ENCODE results near the gene TNFRSF18.

The TNFRSF18 gene

DNA sequence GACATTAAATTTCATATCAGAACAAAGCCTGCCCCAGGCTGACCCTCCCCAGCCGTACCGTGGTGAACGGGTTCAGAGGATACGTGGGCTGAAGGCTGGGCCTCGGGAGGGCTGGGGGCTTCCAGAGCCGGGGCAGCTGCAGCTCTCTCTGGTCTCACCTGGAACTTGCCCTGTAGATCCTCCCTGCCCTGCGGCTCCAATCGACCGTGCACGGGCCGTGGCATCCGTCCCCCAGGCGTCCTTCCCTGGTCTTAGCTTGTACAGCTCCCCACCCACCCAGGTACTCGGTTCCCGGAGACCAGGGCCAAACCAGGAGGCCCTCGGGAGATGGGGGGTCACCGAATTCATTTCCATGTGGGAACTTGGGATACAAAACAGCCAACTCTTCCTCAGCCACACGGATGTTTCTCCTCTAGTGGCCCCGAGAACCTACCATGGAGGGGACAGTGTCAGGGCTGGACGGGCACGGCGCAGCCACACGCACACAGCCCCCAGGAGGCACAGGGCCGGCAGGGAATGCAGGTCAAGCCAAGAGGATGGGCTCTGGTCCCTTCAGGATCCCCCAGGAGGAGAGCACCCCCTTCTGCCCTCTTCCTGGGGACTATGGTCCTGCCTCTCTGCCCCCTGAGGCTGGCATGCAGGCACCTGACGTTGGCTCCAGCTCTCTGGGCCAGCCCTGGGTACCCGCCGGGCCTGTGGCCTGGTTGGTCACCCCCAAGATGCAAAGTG is 28.8 kb upstream of the TNFRSF18 start:
- TF ChIP-seq, protein P1, sequence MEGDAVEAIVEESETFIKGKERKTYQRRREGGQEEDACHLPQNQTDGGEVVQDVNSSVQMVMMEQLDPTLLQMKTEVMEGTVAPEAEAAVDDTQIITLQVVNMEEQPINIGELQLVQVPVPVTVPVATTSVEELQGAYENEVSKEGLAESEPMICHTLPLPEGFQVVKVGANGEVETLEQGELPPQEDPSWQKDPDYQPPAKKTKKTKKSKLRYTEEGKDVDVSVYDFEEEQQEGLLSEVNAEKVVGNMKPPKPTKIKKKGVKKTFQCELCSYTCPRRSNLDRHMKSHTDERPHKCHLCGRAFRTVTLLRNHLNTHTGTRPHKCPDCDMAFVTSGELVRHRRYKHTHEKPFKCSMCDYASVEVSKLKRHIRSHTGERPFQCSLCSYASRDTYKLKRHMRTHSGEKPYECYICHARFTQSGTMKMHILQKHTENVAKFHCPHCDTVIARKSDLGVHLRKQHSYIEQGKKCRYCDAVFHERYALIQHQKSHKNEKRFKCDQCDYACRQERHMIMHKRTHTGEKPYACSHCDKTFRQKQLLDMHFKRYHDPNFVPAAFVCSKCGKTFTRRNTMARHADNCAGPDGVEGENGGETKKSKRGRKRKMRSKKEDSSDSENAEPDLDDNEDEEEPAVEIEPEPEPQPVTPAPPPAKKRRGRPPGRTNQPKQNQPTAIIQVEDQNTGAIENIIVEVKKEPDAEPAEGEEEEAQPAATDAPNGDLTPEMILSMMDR (IDR thresholded peaks at IDR 0.05; ENCODE audit: insufficient read depth, low read length) = no peak
- TF ChIP-seq, protein P2, sequence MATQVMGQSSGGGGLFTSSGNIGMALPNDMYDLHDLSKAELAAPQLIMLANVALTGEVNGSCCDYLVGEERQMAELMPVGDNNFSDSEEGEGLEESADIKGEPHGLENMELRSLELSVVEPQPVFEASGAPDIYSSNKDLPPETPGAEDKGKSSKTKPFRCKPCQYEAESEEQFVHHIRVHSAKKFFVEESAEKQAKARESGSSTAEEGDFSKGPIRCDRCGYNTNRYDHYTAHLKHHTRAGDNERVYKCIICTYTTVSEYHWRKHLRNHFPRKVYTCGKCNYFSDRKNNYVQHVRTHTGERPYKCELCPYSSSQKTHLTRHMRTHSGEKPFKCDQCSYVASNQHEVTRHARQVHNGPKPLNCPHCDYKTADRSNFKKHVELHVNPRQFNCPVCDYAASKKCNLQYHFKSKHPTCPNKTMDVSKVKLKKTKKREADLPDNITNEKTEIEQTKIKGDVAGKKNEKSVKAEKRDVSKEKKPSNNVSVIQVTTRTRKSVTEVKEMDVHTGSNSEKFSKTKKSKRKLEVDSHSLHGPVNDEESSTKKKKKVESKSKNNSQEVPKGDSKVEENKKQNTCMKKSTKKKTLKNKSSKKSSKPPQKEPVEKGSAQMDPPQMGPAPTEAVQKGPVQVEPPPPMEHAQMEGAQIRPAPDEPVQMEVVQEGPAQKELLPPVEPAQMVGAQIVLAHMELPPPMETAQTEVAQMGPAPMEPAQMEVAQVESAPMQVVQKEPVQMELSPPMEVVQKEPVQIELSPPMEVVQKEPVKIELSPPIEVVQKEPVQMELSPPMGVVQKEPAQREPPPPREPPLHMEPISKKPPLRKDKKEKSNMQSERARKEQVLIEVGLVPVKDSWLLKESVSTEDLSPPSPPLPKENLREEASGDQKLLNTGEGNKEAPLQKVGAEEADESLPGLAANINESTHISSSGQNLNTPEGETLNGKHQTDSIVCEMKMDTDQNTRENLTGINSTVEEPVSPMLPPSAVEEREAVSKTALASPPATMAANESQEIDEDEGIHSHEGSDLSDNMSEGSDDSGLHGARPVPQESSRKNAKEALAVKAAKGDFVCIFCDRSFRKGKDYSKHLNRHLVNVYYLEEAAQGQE (IDR thresholded peaks at IDR 0.05; ENCODE audit: insufficient replicate concordance, low read depth) = no peak
- TF ChIP-seq GABPA (IDR thresholded peaks at IDR 0.05; ENCODE audit: low read depth) (no peak), SPI1 (IDR thresholded peaks at IDR 0.05; ENCODE audit: borderline replicate concordance, low read depth) (no peak), POLR2AphosphoS5 (IDR thresholded peaks at IDR 0.05; ENCODE audit: low read depth) (no peak; the same call in 1 of the 2 replicates)
- H3K27ac ChIP-seq (replicated peaks) = no peak overlapping the region
- DNase-seq (ENCODE audit: low read depth in 1 of 2, low spot score in 1 of 2) = no peak
- peaks cover 18% of the 10 kb centered on the region for H3K27me3 ChIP-seq (ENCODE audit: insufficient read depth, poor library complexity, severe bottlenecking)
- H3K4me3 ChIP-seq (replicated peaks; ENCODE audit: insufficient read depth, low read length) = no peak overlapping the region

DNA sequence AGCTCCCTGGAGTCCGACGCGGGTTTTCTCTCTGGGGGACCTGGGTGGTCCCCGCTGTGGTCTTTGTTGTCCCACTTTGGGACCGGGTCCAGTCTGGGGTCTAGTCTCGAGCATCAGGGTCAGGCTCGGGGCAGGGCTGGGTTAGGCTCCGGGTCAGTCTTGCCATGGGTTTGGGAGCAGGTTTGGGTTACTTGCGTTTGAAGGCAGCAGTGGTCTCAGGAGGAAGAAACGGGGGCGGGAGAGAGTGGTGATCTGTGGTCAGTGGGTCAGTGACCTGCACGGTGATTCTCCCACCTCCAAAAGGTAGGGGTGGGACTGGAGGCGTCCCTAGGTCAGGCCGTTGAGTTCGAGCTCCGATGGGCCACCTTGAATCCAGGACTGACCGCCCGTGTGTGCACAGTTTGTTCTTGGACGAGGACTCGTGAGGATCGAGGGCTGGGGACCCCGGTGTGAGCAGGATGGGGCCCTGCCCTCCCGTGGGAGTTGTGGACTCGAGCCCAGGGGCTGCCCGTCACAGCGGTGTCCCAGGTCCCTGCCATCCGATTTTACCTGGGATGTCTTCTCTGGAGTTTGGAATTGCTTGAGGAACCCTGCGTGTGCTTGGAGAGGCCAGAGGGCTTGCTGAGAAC is 27.9 kb upstream of the TNFRSF18 start:
- Histone ChIP-seq H3K4me3 (replicated peaks; ENCODE audit: insufficient read depth, low read length) (no peak overlapping the region), H3K27ac (replicated peaks) (no peak overlapping the region)
- TF ChIP-seq POLR2AphosphoS5 (IDR thresholded peaks at IDR 0.05; ENCODE audit: low read depth) = no peak; the same call in 1 of the 2 replicates
- TF ChIP-seq, protein P2 (IDR thresholded peaks at IDR 0.05; ENCODE audit: insufficient replicate concordance, low read depth) = no peak
- no peak for TF ChIP-seq SPI1 (IDR thresholded peaks at IDR 0.05; ENCODE audit: borderline replicate concordance, low read depth)
- TF ChIP-seq GABPA (IDR thresholded peaks at IDR 0.05; ENCODE audit: low read depth) = no peak
- TF ChIP-seq, protein P1 (IDR thresholded peaks at IDR 0.05; ENCODE audit: insufficient read depth, low read length) = no peak

DNA sequence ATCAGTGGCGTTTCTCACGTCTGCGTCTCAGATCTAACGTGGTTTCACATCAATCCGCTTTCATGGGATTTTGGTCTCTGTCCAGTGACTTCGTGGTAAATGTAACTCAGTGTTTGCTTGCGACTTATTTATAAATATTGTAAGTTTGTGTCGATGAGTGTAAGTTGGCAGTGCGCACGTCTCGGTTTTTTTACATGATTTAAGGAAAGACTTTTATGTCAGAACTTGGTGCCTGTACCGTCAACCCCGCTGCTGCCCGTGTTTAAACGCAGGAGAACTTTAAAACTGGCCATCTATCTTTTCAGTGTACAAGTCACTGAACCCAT is 27.1 kb upstream of the TNFRSF18 start:
- H3K27ac ChIP-seq (replicated peaks) = no peak overlapping the region
- peaks cover 16% of the 10 kb centered on the region for H3K27me3 ChIP-seq (ENCODE audit: insufficient read depth, poor library complexity, severe bottlenecking)
- TF ChIP-seq GABPA (IDR thresholded peaks at IDR 0.05; ENCODE audit: low read depth) (no peak), SPI1 (IDR thresholded peaks at IDR 0.05; ENCODE audit: borderline replicate concordance, low read depth) (no peak), POLR2AphosphoS5 (IDR thresholded peaks at IDR 0.05; ENCODE audit: low read depth) (no peak)
- TF ChIP-seq, protein P2 (IDR thresholded peaks at IDR 0.05; ENCODE audit: insufficient replicate concordance, low read depth) = no peak
- TF ChIP-seq, protein P1 (IDR thresholded peaks at IDR 0.05; ENCODE audit: insufficient read depth, low read length) = no peak
- H3K4me3 ChIP-seq (replicated peaks; ENCODE audit: insufficient read depth, low read length) = no peak overlapping the region
- no peak for DNase-seq (ENCODE audit: low read depth in 1 of 2, low spot score in 1 of 2)

More for the DNA sequence above, 27.9 kb upstream of the TNFRSF18 start:
- peaks cover 18% of the 10 kb centered on the region for H3K27me3 ChIP-seq (ENCODE audit: insufficient read depth, poor library complexity, severe bottlenecking)
- no peak for DNase-seq (ENCODE audit: low read depth in 1 of 2, low spot score in 1 of 2)
